Cardiac muscle cell (in vitro differentiated cells and primary cell): ENCODE data around the gene AP2A2. TPM values are rescaled to one million over a fixed set of nuclear protein-coding genes. Genes with fewer than 3 reads are reported as not detected.

Experiments used
- DNase-seq, 2 donors: peaks; one replicate each; pipeline versions ENCODE4 v3.0.0 to v3.0.0-alpha.2; 2010 to 2017; ENCODE audit warnings: low read depth in 1 of 2, low spot score in 1 of 2
- H3K27ac ChIP-seq: fragments of 200-600 bp; sonication (generic); 2 replicates; pipeline ENCODE4 v1.5.1; 2016
- H3K27me3 ChIP-seq: fragments of 200-600 bp; sonication (generic); 2 replicates; pipeline ENCODE4 v1.6.0; 2016; ENCODE audit warnings: control low read depth
- H3K36me3 ChIP-seq: fragments of 200-600 bp; sonication (generic); 2 replicates; pipeline ENCODE4 v1.5.1; 2016; ENCODE audit warnings: control low read depth
- H3K4me1 ChIP-seq: fragments of 200-600 bp; sonication (generic); 2 replicates; pipeline ENCODE4 v1.8.1; 2017; ENCODE audit warnings: low read depth, mild to moderate bottlenecking, mixed run types
- H3K4me3 ChIP-seq: fragments of 200-600 bp; sonication (generic); 2 replicates; pipeline ENCODE4 v1.5.1; 2016; ENCODE audit warnings: mild to moderate bottlenecking
- H3K9me3 ChIP-seq: fragments of 200-600 bp; sonication (generic); 2 replicates; pipeline ENCODE4 v1.5.1; 2017; ENCODE audit warnings: low read depth, mild to moderate bottlenecking, control low read depth
- CTCF ChIP-seq: IDR thresholded peaks from 2 replicates; pipeline ENCODE4 v1.5.1; 2012; ENCODE audit warnings: low read depth, mild to moderate bottlenecking, low read length
- polyA plus RNA-seq: library from polyadenylated mRNA; unstranded; fragments of >200 nt; fragmentation: Nextera tagmentation; extraction: Ambion mirVana; gene quantifications from 2 replicates; pipeline ENCODE4 v1.2.1, GENCODE V29; 2016
- total RNA-seq: library from RNA; depleted of rRNA; stranded (reverse); fragments of >200 nt; gene quantifications from 2 replicates; pipeline ENCODE4 v1.2.3, GENCODE V29; 2016

The AP2A2 gene
- total and polyA plus RNA-seq, 2 experiments from 2014 or later: 47.6 to 77.6 TPM

GRCh38 chr11:1007279-1007678, 81.6 kb downstream of the AP2A2 start:
- Histone ChIP-seq H3K27me3 (no peaks in the 10 kb centered on the region), H3K27ac (peak overlapping the region; percentile 55), H3K9me3 (no peaks in the 10 kb centered on the region), H3K4me3 (no peak overlapping the region), H3K4me1 (no peaks in the 10 kb centered on the region), H3K36me3 (peaks cover 22% of the 10 kb centered on the region)
- DNase-seq: no peak
- no peak for TF ChIP-seq CTCF

- no peaks in the 10 kb centered on the region for H3K4me1 ChIP-seq
- H3K27ac ChIP-seq: no peak overlapping the region
- DNase-seq: no peak
- no peak overlapping the region for H3K4me3 ChIP-seq
- no peaks in the 10 kb centered on the region for H3K9me3 ChIP-seq
- H3K27me3 ChIP-seq: no peaks in the 10 kb centered on the region
- H3K36me3 ChIP-seq: peaks cover 15% of the 10 kb centered on the region
- TF ChIP-seq CTCF: no peak
These were observed 82.5 kb downstream of the AP2A2 start for GRCh38 chr11:1008001-1008802.

- Histone ChIP-seq H3K4me3 (no peak overlapping the region), H3K9me3 (no peaks in the 10 kb centered on the region), H3K36me3 (peaks cover 15% of the 10 kb centered on the region), H3K4me1 (no peaks in the 10 kb centered on the region), H3K27me3 (no peaks in the 10 kb centered on the region), H3K27ac (no peak overlapping the region)
- no peak for DNase-seq
- no peak for TF ChIP-seq CTCF
These were observed 83.1 kb downstream of the AP2A2 start for GRCh38 chr11:1008803-1009145.

- TF ChIP-seq CTCF: no peak
- Histone ChIP-seq H3K9me3 (no peaks in the 10 kb centered on the region), H3K4me3 (no peak overlapping the region), H3K27me3 (no peaks in the 10 kb centered on the region), H3K27ac (no peak overlapping the region), H3K4me1 (no peaks in the 10 kb centered on the region), H3K36me3 (peaks cover 15% of the 10 kb centered on the region)
- no peak for DNase-seq
These were observed 83.7 kb downstream of the AP2A2 start for GRCh38 chr11:1009371-1009770.

- H3K4me1 ChIP-seq: no peaks in the 10 kb centered on the region
- H3K27ac ChIP-seq: no peak overlapping the region
- H3K36me3 ChIP-seq: peaks cover 15% of the 10 kb centered on the region
- H3K9me3 ChIP-seq: no peaks in the 10 kb centered on the region
- no peak for DNase-seq
- H3K4me3 ChIP-seq: no peak overlapping the region
- no peaks in the 10 kb centered on the region for H3K27me3 ChIP-seq
- no peak for TF ChIP-seq CTCF
These were observed 84.3 kb downstream of the AP2A2 start for GRCh38 chr11:1009991-1010390.
